Measurements from ENCODE around the gene ANKRD33B.

DNA sequence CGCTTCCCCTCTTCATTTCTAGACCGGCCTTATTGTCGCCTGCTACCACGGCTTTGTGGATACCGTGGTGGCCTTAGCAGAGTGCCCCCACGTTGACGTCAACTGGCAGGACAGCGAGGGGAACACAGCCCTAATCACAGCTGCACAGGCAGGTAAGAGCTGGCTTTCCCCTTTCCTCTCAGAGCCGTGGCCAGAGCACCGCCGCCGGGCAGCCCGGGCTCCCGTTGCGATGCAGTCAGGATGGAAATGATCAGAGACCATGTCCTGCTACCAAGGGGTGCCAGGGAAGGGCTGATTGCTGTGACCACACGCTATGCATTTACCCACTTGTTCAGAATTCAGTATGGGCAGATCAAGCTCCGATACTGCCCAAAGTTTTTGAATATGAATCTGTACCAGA, 54.4 kb downstream of the ANKRD33B start:
- TF ChIP-seq, protein P1, sequence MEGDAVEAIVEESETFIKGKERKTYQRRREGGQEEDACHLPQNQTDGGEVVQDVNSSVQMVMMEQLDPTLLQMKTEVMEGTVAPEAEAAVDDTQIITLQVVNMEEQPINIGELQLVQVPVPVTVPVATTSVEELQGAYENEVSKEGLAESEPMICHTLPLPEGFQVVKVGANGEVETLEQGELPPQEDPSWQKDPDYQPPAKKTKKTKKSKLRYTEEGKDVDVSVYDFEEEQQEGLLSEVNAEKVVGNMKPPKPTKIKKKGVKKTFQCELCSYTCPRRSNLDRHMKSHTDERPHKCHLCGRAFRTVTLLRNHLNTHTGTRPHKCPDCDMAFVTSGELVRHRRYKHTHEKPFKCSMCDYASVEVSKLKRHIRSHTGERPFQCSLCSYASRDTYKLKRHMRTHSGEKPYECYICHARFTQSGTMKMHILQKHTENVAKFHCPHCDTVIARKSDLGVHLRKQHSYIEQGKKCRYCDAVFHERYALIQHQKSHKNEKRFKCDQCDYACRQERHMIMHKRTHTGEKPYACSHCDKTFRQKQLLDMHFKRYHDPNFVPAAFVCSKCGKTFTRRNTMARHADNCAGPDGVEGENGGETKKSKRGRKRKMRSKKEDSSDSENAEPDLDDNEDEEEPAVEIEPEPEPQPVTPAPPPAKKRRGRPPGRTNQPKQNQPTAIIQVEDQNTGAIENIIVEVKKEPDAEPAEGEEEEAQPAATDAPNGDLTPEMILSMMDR (IDR thresholded peaks at IDR 0.05): no peak
- no peak for TF ChIP-seq POLR2A (IDR thresholded peaks at IDR 0.05)

Measured in heart left ventricle (tissue), 13 donors.